WERI-Rb-1 (cell line): ENCODE data around the gene DNAAF1.
"Not testable (repeated sequence)": the region's sequence is repeated elsewhere in the genome, so short reads cannot be mapped to it uniquely, and the experiment has no call there.

Source experiments
- DNase-seq: peaks from one replicate; pipeline ENCODE4 v3.0.0-alpha.2; 2020
- H3K27ac ChIP-seq: fragments of 250-450 bp; sonication (Bioruptor Pico); 2 replicates; pipeline ENCODE4 v1.5.1; 2020; ENCODE audit warnings: mild to moderate bottlenecking, moderate library complexity
- H3K27me3 ChIP-seq: fragments of 250-450 bp; sonication (Bioruptor Pico); 2 replicates; pipeline ENCODE4 v1.5.1; 2021; ENCODE audit warnings: mild to moderate bottlenecking, low read depth, moderate library complexity; ENCODE audit not compliant: insufficient read depth, severe bottlenecking
- H3K36me3 ChIP-seq: fragments of 250-450 bp; sonication (Bioruptor Pico); 2 replicates; pipeline ENCODE4 v1.5.1; 2020; ENCODE audit warnings: mild to moderate bottlenecking, moderate library complexity
- H3K4me3 ChIP-seq: 2 replicates; pipeline ENCODE4 v1.5.1; 2011; ENCODE audit warnings: low read depth, mild to moderate bottlenecking, control low read depth, low read length
- H3K9me3 ChIP-seq: fragments of 250-450 bp; sonication (Bioruptor Pico); 2 replicates; pipeline ENCODE4 v1.5.1; 2021; ENCODE audit warnings: mild to moderate bottlenecking, moderate library complexity; ENCODE audit not compliant: severe bottlenecking
- CTCF ChIP-seq: IDR thresholded peaks from 2 replicates; pipeline ENCODE4 v1.5.1; 2011; ENCODE audit warnings: low read depth, mild to moderate bottlenecking, control low read depth, inconsistent platforms, low read length

The DNAAF1 gene

DNA sequence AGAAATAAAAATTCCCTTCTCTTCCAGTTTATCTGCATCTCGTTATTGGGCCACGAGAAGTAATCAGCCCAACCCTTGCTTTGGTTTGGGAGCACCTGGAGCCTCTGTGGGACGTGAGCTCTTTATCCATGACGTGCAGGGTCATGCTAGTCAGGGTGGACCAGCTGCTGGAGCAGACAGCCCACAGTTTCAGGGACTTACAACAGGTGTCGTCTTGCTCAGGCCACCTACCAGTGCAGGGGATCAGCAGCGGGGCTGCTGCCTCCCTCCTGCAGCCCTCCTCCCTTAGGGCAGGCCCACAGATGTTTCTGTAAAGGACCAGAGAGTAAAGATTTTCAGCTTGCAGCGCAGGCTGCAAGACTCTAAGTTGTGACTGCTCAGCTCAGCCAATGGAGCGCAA lies 62.8 kb downstream of the DNAAF1 start:
- H3K4me3 ChIP-seq, result no peak overlapping the region
- no peaks in the 10 kb centered on the region for H3K9me3 ChIP-seq
- peak; percentile 13; the same call in 1 of the 2 replicates for TF ChIP-seq CTCF
- DNase-seq, result peak; percentile 62
- no peaks in the 10 kb centered on the region for H3K36me3 ChIP-seq
- H3K27me3 ChIP-seq, result no peaks in the 10 kb centered on the region
- no peak overlapping the region; the same call in 1 of the 2 replicates for H3K27ac ChIP-seq

DNA sequence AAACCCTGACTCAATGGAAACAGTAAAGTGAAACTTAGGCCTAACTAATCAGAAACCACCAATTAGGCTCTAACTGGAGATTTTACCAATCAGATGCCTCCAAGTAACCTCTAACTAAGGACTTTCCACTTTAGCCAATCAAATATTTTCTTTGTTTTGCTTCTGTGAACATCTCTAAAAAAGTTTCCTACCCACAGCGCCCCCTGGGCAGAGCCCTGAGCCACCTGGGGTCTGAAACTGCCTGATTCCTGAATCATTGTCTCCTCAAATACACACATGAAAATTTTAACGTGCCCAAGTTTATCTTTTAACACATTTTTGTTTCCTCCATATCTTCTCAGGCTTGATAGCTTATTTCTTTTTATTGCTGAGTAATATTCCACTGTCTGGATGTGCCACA lies 64.9 kb downstream of the DNAAF1 start:
- H3K27me3 ChIP-seq, result no peaks in the 10 kb centered on the region
- DNase-seq, result no peak
- H3K27ac ChIP-seq, result no peak overlapping the region
- TF ChIP-seq CTCF, result no peak
- H3K4me3 ChIP-seq, result no peak overlapping the region
- H3K9me3 ChIP-seq, result no peaks in the 10 kb centered on the region
- H3K36me3 ChIP-seq, result no peaks in the 10 kb centered on the region

DNA sequence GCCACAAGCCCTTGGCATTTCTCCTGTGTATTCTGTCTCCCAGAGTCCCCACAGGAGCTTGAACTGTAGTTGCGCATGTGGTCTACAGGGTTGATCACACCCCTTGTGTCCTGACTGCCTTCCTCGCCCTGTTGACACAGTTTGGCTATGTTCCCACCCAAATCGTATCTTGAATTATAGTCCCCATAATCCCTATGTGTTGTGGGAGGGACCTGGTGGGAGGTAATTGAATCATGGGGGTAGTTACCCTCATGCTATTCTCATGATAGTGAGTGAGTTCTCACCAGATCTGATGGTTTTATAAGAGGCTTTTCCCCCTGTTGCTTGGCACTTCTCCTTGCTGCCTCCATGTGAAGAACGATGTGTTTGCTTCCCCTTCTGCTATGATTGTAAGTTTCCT lies 67.0 kb downstream of the DNAAF1 start:
- Histone ChIP-seq H3K36me3 (no peaks in the 10 kb centered on the region), H3K27ac (no peak overlapping the region), H3K27me3 (no peaks in the 10 kb centered on the region), H3K9me3 (no peaks in the 10 kb centered on the region), H3K4me3 (no peak overlapping the region)
- DNase-seq, result no peak
- TF ChIP-seq CTCF, result no peak

- DNase-seq, result no peak
- H3K9me3 ChIP-seq, result no peaks in the 10 kb centered on the region
- TF ChIP-seq CTCF, result no peak
- no peak overlapping the region for H3K27ac ChIP-seq
- H3K4me3 ChIP-seq, result no peak overlapping the region
- H3K27me3 ChIP-seq, result no peaks in the 10 kb centered on the region
- no peaks in the 10 kb centered on the region for H3K36me3 ChIP-seq
These were observed 67.5 kb downstream of the DNAAF1 start for GRCh38 chr16:84212631-84213030.

DNA sequence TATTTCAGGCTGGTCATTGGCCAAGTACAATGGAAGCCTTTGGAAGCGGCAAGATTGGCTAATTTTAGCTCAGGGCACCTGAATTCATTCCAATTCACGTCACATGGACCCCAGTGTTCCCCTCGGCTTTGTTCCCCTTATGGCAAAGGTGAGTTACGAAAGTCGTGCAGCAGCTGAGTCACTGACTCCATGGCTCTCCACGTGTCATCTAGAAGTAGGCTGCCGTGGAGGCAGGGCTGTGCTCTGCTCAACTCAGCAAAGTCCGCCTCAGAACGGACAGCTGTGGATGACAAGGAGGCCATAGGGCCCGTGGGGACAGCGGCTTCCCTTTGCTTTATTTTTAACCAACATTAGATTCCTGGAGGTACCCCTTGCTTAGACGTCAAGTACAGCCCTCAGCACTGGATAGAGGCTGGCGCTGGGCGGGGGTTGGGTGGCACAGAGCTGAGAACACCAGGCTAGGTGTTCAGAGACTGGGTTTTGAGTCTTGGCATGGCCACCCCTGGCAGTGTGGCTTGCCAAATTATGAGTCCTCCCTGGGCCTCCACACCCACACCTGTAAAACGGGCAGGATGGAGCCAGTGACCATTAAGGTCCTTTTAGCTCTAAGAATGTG lies 69.5 kb downstream of the DNAAF1 start:
- H3K27ac ChIP-seq, result no peak overlapping the region
- H3K9me3 ChIP-seq, result no peaks in the 10 kb centered on the region
- H3K4me3 ChIP-seq, result no peak overlapping the region
- H3K27me3 ChIP-seq, result no peaks in the 10 kb centered on the region
- TF ChIP-seq CTCF, result no peak
- no peaks in the 10 kb centered on the region for H3K36me3 ChIP-seq
- no peak for DNase-seq

DNA sequence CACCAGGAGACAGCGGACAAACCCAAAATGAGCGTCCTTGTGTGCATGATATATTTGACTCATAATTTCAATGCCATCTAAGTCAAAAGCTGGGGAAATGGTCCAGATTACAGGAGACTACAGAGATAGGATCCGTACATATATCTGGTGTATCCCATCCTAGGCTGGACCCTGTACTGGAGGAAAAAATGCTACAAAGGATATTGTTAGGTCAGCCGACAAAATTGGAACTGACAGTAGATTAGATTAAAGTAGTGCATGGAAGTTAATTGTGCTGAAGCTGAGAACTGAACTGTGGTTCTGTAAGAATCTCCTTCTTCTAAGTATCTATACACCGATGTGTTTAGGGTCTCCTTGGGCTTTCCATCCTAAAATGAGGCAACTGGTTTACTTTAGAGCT lies 70.4 kb downstream of the DNAAF1 start:
- DNase-seq, result no peak
- Histone ChIP-seq H3K4me3 (no peak overlapping the region), H3K36me3 (no peaks in the 10 kb centered on the region), H3K27me3 (no peaks in the 10 kb centered on the region), H3K27ac (no peak overlapping the region), H3K9me3 (no peaks in the 10 kb centered on the region)
- TF ChIP-seq CTCF, result no peak

GRCh38 chr16:84216144-84216543 lies 71.0 kb downstream of the DNAAF1 start:
- not testable (repeated sequence) for H3K27me3 ChIP-seq, H3K36me3 ChIP-seq, H3K9me3 ChIP-seq, H3K27ac ChIP-seq, DNase-seq, H3K4me3 ChIP-seq
